ENCODE measurements around the gene FEZ2.

The FEZ2 gene

DNA sequence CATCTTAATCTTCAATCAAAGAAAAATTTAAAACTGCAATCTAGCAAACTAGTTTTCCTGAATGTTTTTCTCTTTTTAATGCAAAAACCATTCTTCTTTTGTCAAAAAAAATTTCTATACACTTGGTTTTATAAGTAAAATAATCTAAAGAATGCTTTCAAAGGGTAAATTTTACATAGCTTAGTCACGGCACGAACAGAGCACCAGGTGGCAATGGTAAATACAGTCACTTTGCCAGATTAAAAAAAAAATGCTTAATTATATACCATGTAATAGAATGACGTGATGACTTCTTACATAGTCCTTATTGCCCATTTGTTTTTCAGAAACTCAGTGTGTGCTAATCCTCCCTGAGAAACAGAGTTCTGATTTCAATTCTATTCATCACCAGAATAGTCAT lies 10.4 kb downstream of the FEZ2 start:
- no peak for DNase-seq

DNA sequence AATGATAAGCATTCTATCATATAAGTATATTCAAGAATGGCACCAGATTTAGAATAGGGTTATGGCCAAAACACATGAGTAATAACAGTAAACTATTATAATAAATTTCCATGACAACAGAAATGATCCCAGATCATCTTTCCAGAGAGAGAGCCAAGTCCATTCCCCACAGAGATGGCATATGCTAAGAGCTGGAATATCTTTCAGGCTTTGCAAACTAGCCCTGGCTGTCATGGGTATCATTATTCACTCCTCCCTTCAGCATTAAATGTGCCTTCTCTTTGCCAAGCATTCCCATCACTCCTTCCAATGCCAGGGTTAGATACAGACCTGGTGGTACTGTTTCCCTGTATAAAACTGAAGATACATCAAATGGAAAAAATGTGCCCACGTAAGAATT lies 10.9 kb downstream of the FEZ2 start:
- no peak for DNase-seq

DNA sequence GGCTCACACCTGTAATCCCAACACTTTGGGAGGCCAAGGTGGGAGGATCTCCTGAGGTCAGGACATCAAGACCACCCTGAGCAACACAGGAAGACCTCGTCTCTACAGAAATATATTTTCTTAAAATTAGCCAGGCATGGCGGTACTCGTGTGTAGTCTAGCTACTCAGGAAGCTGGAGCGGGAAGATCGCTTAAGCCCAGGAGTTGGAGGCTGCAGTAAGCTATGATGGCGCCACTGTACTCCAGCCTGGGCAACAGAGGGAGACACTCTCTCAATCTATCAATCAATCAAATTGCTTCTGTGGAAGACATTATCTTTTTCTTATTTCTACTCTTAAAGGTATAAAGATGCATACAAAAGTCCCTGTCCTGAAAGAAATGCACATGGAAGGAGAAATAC lies 11.3 kb downstream of the FEZ2 start:
- DNase-seq, result no peak

DNA sequence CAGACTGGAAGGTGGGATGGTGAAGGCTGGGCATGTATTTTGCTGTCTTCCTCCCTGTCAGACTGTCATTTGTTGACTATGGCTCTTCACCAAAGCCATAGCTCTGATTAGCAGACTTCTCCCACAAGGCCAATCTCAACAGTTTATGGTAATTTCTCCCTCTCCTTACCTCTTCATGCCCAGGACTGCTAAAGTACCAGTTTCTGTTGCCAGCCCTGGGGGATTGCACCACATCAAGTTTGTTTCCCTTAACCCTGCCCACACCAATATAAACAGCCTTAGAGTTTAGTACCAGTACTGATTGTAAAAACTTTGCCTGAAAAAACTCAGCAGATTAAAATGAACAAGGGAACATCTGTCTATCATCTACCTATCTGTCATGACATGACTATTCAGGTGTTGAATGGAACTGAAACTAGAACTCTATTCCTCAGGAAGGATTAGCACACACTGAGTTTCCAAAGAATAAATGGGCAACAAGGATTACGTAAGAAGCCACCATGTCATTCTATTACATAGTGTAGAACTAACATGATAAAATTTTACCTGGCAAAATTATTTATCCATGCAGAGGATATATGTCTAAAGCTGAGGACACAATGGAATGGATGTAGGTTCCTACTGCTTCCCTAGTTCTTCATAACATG lies 13.7 kb downstream of the FEZ2 start:
- DNase-seq, result no peak

DNA sequence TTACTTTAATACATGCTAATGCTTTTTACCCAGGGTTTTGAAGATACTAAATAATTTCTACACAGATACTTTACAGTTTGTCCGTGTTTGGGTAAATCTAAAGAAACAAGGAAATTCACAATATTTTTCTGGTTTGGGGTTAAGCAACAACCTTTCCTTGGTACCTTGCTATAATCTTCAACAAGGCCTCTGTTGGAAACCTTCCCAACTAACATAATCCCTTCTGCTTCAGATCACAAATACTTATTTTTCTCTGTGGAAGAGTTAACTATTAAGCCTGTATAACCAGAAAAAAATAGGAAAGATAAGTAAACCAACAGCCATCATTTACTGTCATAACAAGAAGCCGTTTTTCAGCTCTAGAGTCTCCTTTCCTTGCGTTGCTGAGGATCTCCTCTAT lies 15.0 kb downstream of the FEZ2 start:
- DNase-seq, result no peak

DNA sequence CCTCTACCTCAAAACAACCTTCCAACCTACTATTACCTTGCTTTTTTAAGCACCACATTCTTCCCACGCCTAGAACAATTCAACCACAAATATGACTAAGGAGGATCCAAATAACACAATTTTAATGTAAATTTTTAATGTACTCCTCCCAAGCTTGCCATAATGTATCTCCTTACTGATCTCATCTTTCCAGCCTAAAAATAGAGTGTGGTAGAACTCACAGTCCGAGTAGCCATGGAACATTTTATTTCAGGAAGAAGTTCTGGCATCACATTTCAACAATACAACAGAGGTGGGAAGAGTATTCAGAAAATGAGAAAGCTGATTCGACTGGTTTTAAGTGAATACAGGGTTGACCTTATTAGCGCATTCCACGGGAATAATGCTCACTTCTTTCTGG lies 15.4 kb downstream of the FEZ2 start:
- DNase-seq, result no peak

DNA sequence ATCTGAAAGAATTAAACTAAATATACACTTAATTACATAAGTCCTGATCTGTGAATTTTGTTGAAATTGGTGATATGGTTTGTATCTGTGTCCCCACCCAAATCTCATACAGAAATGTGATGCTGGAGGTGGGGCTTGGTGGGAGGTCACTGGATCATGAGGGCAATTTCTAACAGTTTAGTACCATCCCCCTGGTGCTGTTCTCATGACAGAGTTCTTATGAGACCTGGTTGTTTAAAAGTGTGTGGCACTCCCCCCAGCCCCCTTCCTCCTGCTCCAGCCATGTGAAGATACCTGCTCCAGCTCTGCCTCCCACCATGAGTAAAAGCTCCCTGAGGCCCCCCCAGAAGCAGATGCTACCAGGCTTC lies 18.7 kb downstream of the FEZ2 start:
- DNase-seq, result no peak

DNA sequence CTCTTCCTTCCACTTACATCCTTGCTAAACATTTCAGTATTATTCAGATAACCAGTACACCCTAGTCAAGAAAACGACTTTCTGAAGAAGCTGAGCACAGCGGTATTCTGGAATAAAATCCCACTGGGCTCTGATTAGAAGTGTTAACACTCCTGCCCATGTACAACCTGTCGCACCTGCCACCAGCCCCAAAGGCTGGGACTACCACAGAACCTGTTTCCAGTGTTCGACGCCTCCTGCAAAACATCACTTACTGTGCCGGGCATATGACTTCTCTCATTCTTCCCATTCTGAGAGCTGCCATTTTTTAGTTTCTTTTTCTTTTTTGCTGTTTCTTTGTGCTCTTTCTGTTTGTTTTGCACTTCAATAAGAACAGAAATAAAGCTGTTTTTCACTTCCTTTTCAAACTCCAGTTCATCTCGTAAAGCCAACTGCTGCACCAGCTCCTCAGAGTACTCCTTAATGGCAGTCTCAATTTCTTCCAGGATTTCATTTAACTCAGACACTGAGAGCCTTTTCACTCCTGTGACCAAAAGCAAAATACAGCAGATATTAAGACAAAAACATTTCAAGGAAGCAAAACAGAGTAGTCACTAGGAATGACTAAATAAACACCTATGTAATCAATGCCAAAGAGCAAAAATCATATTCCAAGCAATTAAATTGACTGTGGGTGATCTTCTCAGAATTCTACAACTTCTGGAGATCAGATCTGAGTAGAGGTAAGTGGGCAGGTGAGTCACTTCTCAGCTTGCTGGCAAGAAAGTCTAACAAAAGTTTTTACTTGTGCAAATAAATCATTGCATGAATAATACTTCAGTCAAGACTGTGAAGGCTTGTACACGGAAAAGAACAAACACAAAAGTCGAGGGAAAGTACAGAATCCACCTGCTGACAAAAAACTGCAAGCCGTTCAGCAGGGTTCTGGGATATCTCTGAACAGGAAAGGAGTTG lies 19.3 kb downstream of the FEZ2 start:
- no peak for DNase-seq

DNA sequence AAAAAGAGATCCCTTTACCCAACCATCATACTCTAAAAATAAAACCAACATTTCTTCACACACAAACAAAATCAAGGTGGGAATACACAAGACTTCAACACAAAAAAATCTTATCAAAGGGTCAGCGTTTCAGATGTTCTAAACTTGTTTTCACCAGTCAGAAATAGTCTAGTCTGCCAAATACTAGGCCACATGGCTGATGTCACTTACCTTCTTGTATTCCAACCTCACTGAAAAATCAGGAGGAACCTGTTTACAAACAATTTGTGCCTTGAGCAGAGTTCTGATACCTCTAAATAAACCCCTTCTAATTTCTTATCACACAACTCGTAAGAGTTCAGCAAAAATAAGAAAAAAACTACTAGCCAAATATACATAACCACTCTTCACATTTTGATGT lies 20.1 kb downstream of the FEZ2 start:
- no peak for DNase-seq

DNA sequence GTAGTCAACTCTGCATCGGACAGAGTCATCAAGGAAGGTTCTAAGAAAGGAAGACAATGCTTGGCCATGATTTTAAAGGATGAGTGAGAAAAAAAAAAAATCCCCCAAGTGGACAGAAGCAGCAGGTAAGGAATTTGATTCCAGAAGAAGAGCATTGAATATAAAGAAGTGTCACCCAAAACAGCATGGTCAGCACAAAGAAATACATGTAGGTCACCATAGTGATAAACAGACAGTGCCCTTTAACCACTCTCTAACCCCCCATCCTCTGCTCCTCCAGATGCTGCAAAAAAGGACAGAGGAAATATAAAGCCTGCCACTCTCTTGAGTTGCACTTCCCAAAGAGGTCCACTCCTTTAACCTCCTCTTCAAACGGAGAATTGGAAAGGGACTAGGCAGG lies 23.4 kb downstream of the FEZ2 start:
- DNase-seq, result no peak

DNA sequence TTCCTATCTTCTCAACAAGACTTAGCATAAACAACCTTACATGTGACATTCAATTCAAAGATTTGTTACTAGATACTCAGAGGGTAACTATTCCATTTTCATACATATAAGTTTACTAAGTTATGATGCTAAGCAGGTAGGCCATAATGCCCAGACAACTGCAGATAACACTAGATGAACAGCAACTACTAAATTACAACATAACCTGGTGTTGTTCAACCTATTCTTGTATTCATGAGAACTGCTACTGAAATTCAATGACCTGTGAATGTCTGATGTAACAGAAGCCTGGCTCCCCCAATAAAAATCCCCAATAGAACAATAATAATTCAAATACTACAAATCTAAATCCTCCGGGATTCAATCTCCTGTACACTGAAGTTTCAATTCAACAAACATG lies 24.8 kb downstream of the FEZ2 start:
- DNase-seq, result no peak

DNA sequence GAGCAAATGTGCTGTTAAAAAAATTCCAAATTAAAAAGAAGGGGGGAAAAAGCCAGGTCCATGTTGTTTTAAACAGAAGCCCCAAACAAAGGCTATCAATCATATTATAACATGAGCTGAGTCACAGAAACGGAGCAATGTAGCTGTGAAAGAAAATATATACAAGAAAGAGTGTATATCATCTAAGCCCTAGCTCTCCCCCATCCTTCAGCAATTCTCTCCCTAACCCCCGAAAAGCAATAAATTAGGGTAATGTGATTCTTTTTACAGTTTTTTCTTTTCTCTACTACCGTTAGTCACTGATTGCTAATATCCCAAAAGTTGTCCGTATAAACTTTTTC lies 25.3 kb downstream of the FEZ2 start:
- DNase-seq, result no peak

DNA sequence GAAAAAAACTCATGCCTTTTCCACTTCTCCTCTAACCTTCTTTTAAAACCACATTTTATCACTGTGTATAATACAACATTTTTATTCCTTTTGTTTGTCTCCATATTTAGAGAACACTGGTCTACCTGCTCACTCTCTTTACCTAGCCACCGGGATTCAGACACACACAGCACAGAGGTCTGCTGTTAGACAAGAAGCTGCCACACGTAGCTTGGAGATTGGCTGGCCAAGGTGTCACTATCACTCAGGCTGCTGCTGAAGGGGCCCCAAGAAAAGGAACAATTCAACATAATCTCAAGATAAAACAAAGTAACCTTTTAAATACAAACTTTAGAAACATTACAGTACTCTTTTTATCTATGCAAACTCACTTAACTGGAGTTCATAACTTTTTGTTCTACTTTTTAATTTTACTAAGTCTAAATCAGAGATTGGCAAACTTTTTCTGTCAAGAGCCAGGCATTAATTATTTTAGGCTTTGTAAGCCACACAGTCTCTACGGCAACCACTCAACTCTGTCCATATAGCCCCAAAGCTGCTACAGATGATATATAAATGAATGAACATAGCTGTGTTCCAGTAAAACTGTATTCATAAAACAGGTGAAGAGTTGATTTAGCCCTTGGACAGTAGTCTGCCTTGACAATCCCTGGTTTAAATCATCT lies 25.8 kb downstream of the FEZ2 start:
- no peak for DNase-seq

DNA sequence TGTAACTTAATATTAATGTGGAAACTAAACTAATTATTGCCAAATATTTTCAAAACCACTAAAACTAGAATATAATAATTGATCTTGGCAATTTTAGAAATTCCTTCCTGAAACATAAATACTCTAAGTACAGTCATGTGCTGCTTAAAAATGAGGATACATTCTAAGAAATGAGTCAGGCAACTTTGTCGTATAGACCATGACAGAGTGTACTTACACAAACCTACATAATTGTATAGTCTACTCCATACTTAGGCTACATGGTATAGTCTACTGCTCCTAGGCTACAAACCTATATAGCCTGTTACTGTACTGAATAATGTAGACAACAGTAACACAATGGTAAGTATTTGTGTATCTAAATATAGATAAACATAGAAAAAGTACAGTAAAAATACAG lies 27.6 kb downstream of the FEZ2 start:
- no peak for DNase-seq

DNA sequence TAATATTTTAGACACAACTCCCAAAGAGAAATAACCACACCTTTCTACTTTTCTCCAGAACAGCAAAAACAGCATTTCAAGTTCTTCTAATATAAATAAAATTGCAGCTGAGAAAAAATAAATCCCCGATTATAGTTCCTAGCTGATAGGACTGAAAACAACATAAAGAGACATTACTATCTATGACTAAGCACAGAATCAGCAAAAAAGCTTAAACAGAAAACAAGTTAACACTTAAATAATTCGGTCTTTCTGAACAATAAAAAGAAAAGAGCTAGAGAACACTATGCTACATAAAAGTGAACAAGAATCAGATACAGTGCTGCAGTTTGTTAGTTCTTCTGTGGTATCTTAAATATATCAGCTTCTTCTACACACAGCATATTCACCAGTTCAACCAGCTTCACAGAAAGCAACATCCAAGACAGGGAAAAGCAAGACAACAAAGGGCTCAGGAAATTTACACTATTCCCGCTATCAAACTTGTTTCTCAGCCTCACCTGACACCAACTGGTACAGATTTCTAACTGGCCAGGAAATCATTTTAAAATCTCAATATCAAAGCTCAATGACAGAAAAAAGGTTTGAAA lies 28.6 kb downstream of the FEZ2 start:
- no peak for DNase-seq

DNA sequence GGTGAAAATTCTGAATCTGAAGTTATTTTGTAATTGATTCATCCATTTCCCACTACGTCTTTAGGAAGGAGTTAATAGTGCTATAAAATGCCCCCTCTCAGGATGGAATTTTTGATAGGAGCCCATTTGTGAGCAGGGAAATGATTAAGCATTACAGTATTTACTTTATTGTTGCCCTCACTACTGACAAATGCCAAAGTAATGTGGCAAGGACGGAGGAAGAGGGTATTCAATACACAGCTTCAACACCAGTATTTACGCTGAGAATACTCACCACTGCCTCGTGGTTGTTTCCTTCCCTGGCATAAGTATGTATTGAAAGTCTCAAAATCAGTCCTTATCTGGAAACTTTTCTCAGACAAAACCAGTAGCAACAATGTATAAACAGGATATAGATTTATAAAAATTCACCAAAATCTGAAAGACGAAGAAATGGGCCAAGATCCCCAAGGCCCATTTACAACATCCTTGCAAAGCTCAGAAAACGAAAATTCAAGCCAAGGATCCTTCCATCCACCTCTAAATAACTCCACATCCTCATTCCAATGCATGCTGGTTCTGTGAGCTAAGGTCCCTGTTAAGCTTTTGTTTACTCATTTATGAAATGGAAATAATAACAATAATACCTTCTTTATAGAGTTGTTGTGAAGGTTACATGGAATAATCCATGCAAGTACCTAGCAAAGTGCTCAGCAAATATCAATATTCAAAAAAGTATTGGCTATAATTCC lies 29.3 kb downstream of the FEZ2 start:
- no peak for DNase-seq

DNA sequence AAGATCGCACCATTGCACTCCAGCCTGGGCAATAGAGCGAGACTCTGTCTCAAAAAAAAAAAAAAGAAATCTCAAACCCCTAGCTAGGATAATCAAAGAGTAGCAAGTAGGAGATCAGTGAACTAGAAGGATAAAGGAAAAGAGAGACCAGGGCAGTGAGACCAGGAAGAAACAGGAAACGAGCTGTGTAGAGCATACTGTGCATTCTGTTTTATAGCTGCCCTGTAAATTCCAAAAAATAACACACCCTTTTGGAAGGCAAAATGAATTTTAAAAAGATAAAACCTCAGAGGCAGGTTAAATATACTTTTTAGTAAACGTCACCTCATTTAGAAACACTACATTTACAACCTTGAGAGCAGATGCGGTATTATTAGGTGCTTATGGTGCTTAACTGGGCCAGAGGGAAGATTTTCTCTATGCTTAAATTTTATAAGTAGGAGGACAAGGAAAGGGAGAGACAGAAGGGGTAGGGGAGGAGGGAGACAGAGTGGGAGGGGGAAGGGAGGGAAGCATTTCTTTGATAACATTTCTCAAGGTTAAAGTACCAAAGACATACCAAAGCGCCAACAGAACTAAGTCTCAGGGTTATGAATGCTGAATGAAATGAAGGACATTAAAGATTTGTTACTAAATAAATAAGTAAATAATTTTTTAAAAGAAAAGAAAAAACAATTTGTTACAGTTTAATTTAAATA lies 30.1 kb downstream of the FEZ2 start:
- DNase-seq, result no peak

DNA sequence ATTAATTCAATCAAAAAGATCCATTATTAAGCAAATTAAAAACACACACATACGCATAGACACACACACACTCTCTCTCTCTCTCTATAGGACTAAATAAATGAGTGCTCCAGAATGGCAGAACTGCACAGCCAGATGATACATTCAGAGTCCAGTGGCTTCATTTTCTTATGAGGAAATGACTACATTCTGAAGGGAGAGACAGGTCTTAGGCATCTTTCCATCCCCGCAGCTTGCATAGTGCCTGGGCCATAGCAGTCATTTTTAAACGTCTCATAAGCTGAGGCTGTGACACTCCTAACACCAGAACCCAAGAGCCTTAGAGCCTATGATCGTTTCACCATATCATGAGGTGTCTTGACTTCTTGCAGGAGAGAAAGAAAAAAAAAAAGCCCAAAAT lies 31.1 kb downstream of the FEZ2 start:
- DNase-seq, result no peak

DNA sequence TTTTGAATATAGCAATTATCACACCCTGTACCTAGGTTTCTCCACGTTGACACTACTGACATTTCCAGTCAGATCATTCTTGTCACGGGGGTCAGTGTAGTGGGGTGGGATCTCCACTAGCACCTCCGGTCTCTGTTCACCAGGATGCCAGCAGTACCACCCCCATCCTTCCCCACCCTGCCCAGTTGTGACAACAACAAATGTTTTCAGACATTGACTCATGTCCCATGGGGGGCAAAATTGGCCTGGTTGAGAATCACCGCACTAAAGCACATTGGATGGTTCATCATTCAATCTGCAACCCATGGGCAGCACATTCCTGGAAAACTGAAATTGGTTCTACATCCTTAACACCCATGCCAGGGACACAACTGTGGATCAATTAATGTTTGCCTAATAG lies 32.3 kb downstream of the FEZ2 start:
- DNase-seq, result no peak

DNA sequence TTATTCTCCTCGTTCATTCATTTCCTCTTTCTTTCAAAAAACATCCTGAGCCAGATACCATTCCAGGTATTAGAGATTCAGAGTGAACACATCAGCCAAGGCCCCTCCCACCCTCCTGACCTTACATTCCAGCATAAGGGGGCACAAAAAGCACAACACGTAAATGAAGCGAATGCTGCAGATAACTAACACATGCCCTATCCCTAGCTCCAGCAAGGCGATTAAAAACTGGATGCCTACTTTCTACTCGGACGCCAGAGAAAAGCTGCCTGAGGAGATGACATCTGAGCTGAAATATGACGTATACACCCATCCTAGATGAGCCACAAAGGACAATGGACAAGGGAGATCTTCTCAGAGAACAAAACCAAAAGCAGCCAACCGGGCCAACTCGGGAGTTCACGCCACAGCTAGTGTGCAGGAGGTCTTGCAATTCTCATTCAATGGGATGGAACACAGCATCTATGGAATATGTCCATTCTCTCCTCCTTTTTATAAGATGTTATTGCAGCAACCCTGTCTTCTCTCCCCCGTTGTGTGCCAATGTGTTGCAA lies 33.5 kb downstream of the FEZ2 start:
- DNase-seq, result peak in 15 of 56 donors; percentile 4 to 50 (median 21)
